ENCODE results near the gene EXOSC7. TPM values are rescaled to one million over a fixed set of nuclear protein-coding genes. Genes with fewer than 3 reads are reported as not detected.

Gene EXOSC7
- total RNA-seq (10 to 100 TPM; 44.6 to 45.3 TPM), polyA plus RNA-seq (10 to 100 TPM; 49.2 to 66.9 TPM)

- POLR2A ChIA-PET (ENCODE audit: partially characterized antibody) = interaction anchor here (0.6 to 3.7 kb wide), 27 partner anchors 9 to 1493 kb away, joined by 3 to 26 read pairs (median 4); partner anchors contain the start of genes KIAA1143, KIF15, TCAIM and TMEM42
- H3K27ac Mint-ChIP-seq = peak within 1 kb of the TSS; percentile 95 to 97 (median 96)
- H3K9me3 Mint-ChIP-seq = no peaks in the 10 kb centered on the region
- peak; percentile 81 to 89 (median 88) for DNase-seq
- CTCF ChIA-PET (ENCODE audit: partially characterized antibody) = interaction anchor here (1.0 to 4.8 kb wide), 13 partner anchors 9 to 465 kb away, joined by 3 to 18 read pairs (median 4); no protein-coding TSS in a partner anchor
- H3K27ac ChIP-seq (ENCODE audit: low read depth, low read length) = peak within 1 kb of the TSS; percentile 91
- H3K9me3 ChIP-seq (ENCODE audit: control insufficient read depth in 1 of 2, low read length in 2 of 2) = no peaks in the 10 kb centered on the region
- H3K36me3 ChIP-seq (ENCODE audit: insufficient read depth, low read length) = no peaks in the 10 kb centered on the region
- H3K27me3 ChIP-seq (ENCODE audit: insufficient read depth, low read length) = no peaks in the 10 kb centered on the region
- peak within 1 kb of the TSS; percentile 85 to 94 for H3K4me3 ChIP-seq (ENCODE audit: low read length in 2 of 2)
- peaks cover 42 to 75% (median 60%) of the 10 kb centered on the region in 4 donors for H3K4me1 Mint-ChIP-seq
- peak within 1 kb of the TSS; percentile 93 to 97 (median 95) for H3K4me3 Mint-ChIP-seq
- intact Hi-C loops (cut with micrococcal nuclease) = loop anchor here (1.0 to 5.0 kb wide), 5 partner anchors 61 to 713 kb away; partner anchors contain the start of genes KIAA1143, KIF15, SACM1L and TMEM42
- H3K27me3 Mint-ChIP-seq = no peaks in the 10 kb centered on the region
- peaks cover 55% of the 10 kb centered on the region for H3K4me1 ChIP-seq (ENCODE audit: insufficient read depth, low read length)
- peaks cover 0 to 18% of the 10 kb centered on the region in 2 donors for H3K36me3 Mint-ChIP-seq
Measured at GRCh38 chr3:44976002-44976815, at the start of gene EXOSC7, which contains the start of gene ZDHHC3. Gene EXOSC7 (plus strand): TSS chr3:44976244. CDS start chr3:44976278, 34 bp downstream. Gene ZDHHC3 (minus strand): TSS chr3:44976174. CDS start chr3:44959436, 16,738 bp downstream.

- intact Hi-C loops (cut with micrococcal nuclease) = no loop called here
- no peaks in the 10 kb centered on the region for H3K27me3 Mint-ChIP-seq
- DNase-seq = no peak
- peaks cover 35% of the 10 kb centered on the region for H3K36me3 ChIP-seq (ENCODE audit: insufficient read depth, low read length)
- H3K4me1 ChIP-seq (ENCODE audit: insufficient read depth, low read length) = no peaks in the 10 kb centered on the region
- H3K9me3 ChIP-seq (ENCODE audit: control insufficient read depth in 1 of 2, low read length in 2 of 2) = no peaks in the 10 kb centered on the region
- no peaks in the 10 kb centered on the region for H3K9me3 Mint-ChIP-seq
- no peaks in the 10 kb centered on the region for H3K4me1 Mint-ChIP-seq
- H3K27ac ChIP-seq (ENCODE audit: low read depth, low read length) = no peak overlapping the region
- ChIA-PET CTCF (ENCODE audit: partially characterized antibody) (interaction anchor here (1.2 to 1.9 kb wide), 2 partner anchors 12 to 14 kb away, joined by 4 to 8 read pairs; no protein-coding TSS in a partner anchor), POLR2A (ENCODE audit: partially characterized antibody) (no interaction called here)
- peaks cover 31 to 78% of the 10 kb centered on the region in 2 donors for H3K36me3 Mint-ChIP-seq
- no peak overlapping the region for H3K4me3 Mint-ChIP-seq
- H3K4me3 ChIP-seq (ENCODE audit: low read length in 2 of 2) = no peak overlapping the region
- no peak overlapping the region for H3K27ac Mint-ChIP-seq
- no peaks in the 10 kb centered on the region for H3K27me3 ChIP-seq (ENCODE audit: insufficient read depth, low read length)
Measured at GRCh38 chr3:44926921-44927320, 49.1 kb upstream of the EXOSC7 start.

GRCh38 chr3:44927371-44927770 lies 48.7 kb upstream of the EXOSC7 start:
- Histone ChIP-seq H3K9me3 (ENCODE audit: control insufficient read depth in 1 of 2, low read length in 2 of 2) (no peaks in the 10 kb centered on the region), H3K27me3 (ENCODE audit: insufficient read depth, low read length) (no peaks in the 10 kb centered on the region), H3K27ac (ENCODE audit: low read depth, low read length) (no peak overlapping the region), H3K4me1 (ENCODE audit: insufficient read depth, low read length) (no peaks in the 10 kb centered on the region), H3K36me3 (ENCODE audit: insufficient read depth, low read length) (peaks cover 35% of the 10 kb centered on the region), H3K4me3 (ENCODE audit: low read length in 2 of 2) (no peak overlapping the region)
- POLR2A ChIA-PET (ENCODE audit: partially characterized antibody) = no interaction called here
- CTCF ChIA-PET (ENCODE audit: partially characterized antibody) = interaction anchor here (1.2 to 1.9 kb wide), 2 partner anchors 12 to 14 kb away, joined by 4 to 8 read pairs; no protein-coding TSS in a partner anchor
- Mint-ChIP-seq H3K4me3 (no peak overlapping the region), H3K27ac (peak overlapping the region in 1 of 7 donors; percentile 86), H3K9me3 (no peaks in the 10 kb centered on the region), H3K36me3 (peaks cover 28 to 78% of the 10 kb centered on the region in 2 donors), H3K27me3 (no peaks in the 10 kb centered on the region), H3K4me1 (no peaks in the 10 kb centered on the region)
- no peak for DNase-seq
- intact Hi-C loops (cut with micrococcal nuclease) = no loop called here

- peaks cover 0 to 6% (median 0%) of the 10 kb centered on the region in 4 donors for H3K4me1 Mint-ChIP-seq
- H3K27ac Mint-ChIP-seq = no peak overlapping the region
- H3K9me3 ChIP-seq (ENCODE audit: control insufficient read depth in 1 of 2, low read length in 2 of 2) = no peaks in the 10 kb centered on the region
- no peak overlapping the region for H3K4me3 ChIP-seq (ENCODE audit: low read length in 2 of 2)
- peaks cover 48% of the 10 kb centered on the region for H3K36me3 ChIP-seq (ENCODE audit: insufficient read depth, low read length)
- ChIA-PET CTCF (ENCODE audit: partially characterized antibody) (no interaction called here), POLR2A (ENCODE audit: partially characterized antibody) (no interaction called here)
- H3K27me3 ChIP-seq (ENCODE audit: insufficient read depth, low read length) = no peaks in the 10 kb centered on the region
- no peak overlapping the region for H3K27ac ChIP-seq (ENCODE audit: low read depth, low read length)
- no peaks in the 10 kb centered on the region for H3K9me3 Mint-ChIP-seq
- DNase-seq = no peak
- intact Hi-C loops (cut with micrococcal nuclease) = no loop called here
- no peak overlapping the region for H3K4me3 Mint-ChIP-seq
- H3K4me1 ChIP-seq (ENCODE audit: insufficient read depth, low read length) = no peaks in the 10 kb centered on the region
- no peaks in the 10 kb centered on the region for H3K27me3 Mint-ChIP-seq
- peaks cover 43 to 79% of the 10 kb centered on the region in 2 donors for H3K36me3 Mint-ChIP-seq
Measured at GRCh38 chr3:44929782-44930181, 46.3 kb upstream of the EXOSC7 start.

GRCh38 chr3:44930911-44931310 lies 45.1 kb upstream of the EXOSC7 start:
- Mint-ChIP-seq H3K4me1 (peaks cover 1 to 10% (median 4%) of the 10 kb centered on the region in 4 donors), H3K27me3 (no peaks in the 10 kb centered on the region), H3K27ac (peak overlapping the region in 1 of 7 donors; percentile 7), H3K9me3 (no peaks in the 10 kb centered on the region), H3K36me3 (peaks cover 42 to 77% of the 10 kb centered on the region in 2 donors), H3K4me3 (no peak overlapping the region)
- H3K27ac ChIP-seq (ENCODE audit: low read depth, low read length) = no peak overlapping the region
- H3K4me1 ChIP-seq (ENCODE audit: insufficient read depth, low read length) = no peaks in the 10 kb centered on the region
- ChIA-PET POLR2A (ENCODE audit: partially characterized antibody) (no interaction called here), CTCF (ENCODE audit: partially characterized antibody) (interaction anchor here (1.5 kb wide), 1 partner anchor 18 kb away, joined by 3 read pairs; no protein-coding TSS in a partner anchor)
- H3K36me3 ChIP-seq (ENCODE audit: insufficient read depth, low read length) = peaks cover 48% of the 10 kb centered on the region
- no peaks in the 10 kb centered on the region for H3K27me3 ChIP-seq (ENCODE audit: insufficient read depth, low read length)
- intact Hi-C loops (cut with micrococcal nuclease) = no loop called here
- DNase-seq = no peak
- H3K4me3 ChIP-seq (ENCODE audit: low read length in 2 of 2) = no peak overlapping the region
- H3K9me3 ChIP-seq (ENCODE audit: control insufficient read depth in 1 of 2, low read length in 2 of 2) = no peaks in the 10 kb centered on the region

- intact Hi-C loops (cut with micrococcal nuclease) = no loop called here
Measured at GRCh38 chr3:44931791-44932190, 44.3 kb upstream of the EXOSC7 start.

GRCh38 chr3:44932271-44932670 lies 43.8 kb upstream of the EXOSC7 start:
- Mint-ChIP-seq H3K36me3 (peaks cover 42 to 76% of the 10 kb centered on the region in 2 donors), H3K4me3 (no peak overlapping the region), H3K9me3 (peaks cover 0 to 1% (median 0%) of the 10 kb centered on the region in 8 donors), H3K27me3 (no peaks in the 10 kb centered on the region), H3K4me1 (peaks cover 8 to 17% (median 12%) of the 10 kb centered on the region in 4 donors), H3K27ac (peak overlapping the region in 1 of 7 donors; percentile 11)
- Histone ChIP-seq H3K4me3 (ENCODE audit: low read length in 2 of 2) (no peak overlapping the region), H3K9me3 (ENCODE audit: control insufficient read depth in 1 of 2, low read length in 2 of 2) (no peaks in the 10 kb centered on the region), H3K27me3 (ENCODE audit: insufficient read depth, low read length) (no peaks in the 10 kb centered on the region), H3K36me3 (ENCODE audit: insufficient read depth, low read length) (peaks cover 36% of the 10 kb centered on the region), H3K4me1 (ENCODE audit: insufficient read depth, low read length) (no peaks in the 10 kb centered on the region), H3K27ac (ENCODE audit: low read depth, low read length) (no peak overlapping the region)
- DNase-seq = no peak
- intact Hi-C loops (cut with micrococcal nuclease) = no loop called here
- POLR2A ChIA-PET (ENCODE audit: partially characterized antibody) = no interaction called here
- CTCF ChIA-PET (ENCODE audit: partially characterized antibody) = no interaction called here

More at GRCh38 chr3:44931791-44932190, 44.3 kb upstream of the EXOSC7 start:
- Histone ChIP-seq H3K4me1 (ENCODE audit: insufficient read depth, low read length) (no peaks in the 10 kb centered on the region), H3K27me3 (ENCODE audit: insufficient read depth, low read length) (no peaks in the 10 kb centered on the region), H3K27ac (ENCODE audit: low read depth, low read length) (no peak overlapping the region), H3K4me3 (ENCODE audit: low read length in 2 of 2) (no peak overlapping the region), H3K36me3 (ENCODE audit: insufficient read depth, low read length) (peaks cover 39% of the 10 kb centered on the region), H3K9me3 (ENCODE audit: control insufficient read depth in 1 of 2, low read length in 2 of 2) (no peaks in the 10 kb centered on the region)
- ChIA-PET CTCF (ENCODE audit: partially characterized antibody) (no interaction called here), POLR2A (ENCODE audit: partially characterized antibody) (no interaction called here)
- H3K9me3 Mint-ChIP-seq = peaks cover 0 to 1% (median 0%) of the 10 kb centered on the region in 8 donors
- peaks cover 8 to 17% (median 12%) of the 10 kb centered on the region in 4 donors for H3K4me1 Mint-ChIP-seq
- DNase-seq = no peak
- H3K27ac Mint-ChIP-seq = no peak overlapping the region
- H3K4me3 Mint-ChIP-seq = no peak overlapping the region
- H3K27me3 Mint-ChIP-seq = no peaks in the 10 kb centered on the region
- H3K36me3 Mint-ChIP-seq = peaks cover 45 to 78% of the 10 kb centered on the region in 2 donors
